OCI-LY7 (cell line): ENCODE results near the gene GYS1. TPM values are rescaled to one million over a fixed set of nuclear protein-coding genes. Genes with fewer than 3 reads are reported as not detected.

Experiments
- BruUV-seq: library from RNA; stranded (reverse); fragments of 400-500 nt; replicated peaks from 2 replicates; lab custom pipeline; 2021; lab: Mats Ljungman, UMichigan
- CTCF ChIA-PET: fragments of 300-600 bp; sonication (Branson Sonifier 250); formaldehyde crosslinking; loops from one replicate; lab custom pipeline; 2022; ENCODE audit warnings: antibody characterized with exemption; ENCODE audit not compliant: unreplicated experiment; lab: Charles Lee
- POLR2A ChIA-PET: fragments of 300-600 bp; sonication (Branson Sonifier 250); formaldehyde crosslinking; loops from one replicate; lab custom pipeline; 2022; ENCODE audit warnings: antibody characterized with exemption; lab: Charles Lee
- DNase-seq: peaks from one replicate; pipeline ENCODE4 v3.0.0-alpha.2; 2015; ENCODE audit warnings: low spot score
- H2AFZ ChIP-seq: fragments of 200-600 bp; sonication (generic), shearing (Covaris generic); 2 replicates; pipeline ENCODE4 v1.6.1; 2014; ENCODE audit warnings: mild to moderate bottlenecking, antibody characterized with exemption, low read length, moderate library complexity
- H3K27ac ChIP-seq: fragments of 200-600 bp; sonication (generic); 2 replicates; pipeline ENCODE4 v1.5.1; 2014; ENCODE audit warnings: mixed run types, low read depth, mild to moderate bottlenecking, moderate library complexity, low read length, inconsistent platforms; ENCODE audit not compliant: poor library complexity, severe bottlenecking
- H3K36me3 ChIP-seq: fragments of 200-600 bp; sonication (generic); 2 replicates; pipeline ENCODE4 v1.6.1; 2014; ENCODE audit warnings: mild to moderate bottlenecking, antibody characterized with exemption, low read length, moderate library complexity, mixed read lengths; ENCODE audit not compliant: insufficient read depth
- H3K4me1 ChIP-seq: fragments of 200-600 bp; sonication (generic); 2 replicates; pipeline ENCODE4 v1.5.1; 2014; ENCODE audit warnings: mild to moderate bottlenecking, low read length; ENCODE audit not compliant: insufficient read depth, poor library complexity, severe bottlenecking
- H3K4me2 ChIP-seq: fragments of 200-600 bp; sonication (generic); 2 replicates; pipeline ENCODE4 v1.6.1; 2014; ENCODE audit warnings: mild to moderate bottlenecking, low read length
- H3K4me3 ChIP-seq: fragments of 200-600 bp; sonication (generic); 2 replicates; pipeline ENCODE4 v1.5.1; 2014; ENCODE audit warnings: mild to moderate bottlenecking, low read depth, low read length; ENCODE audit not compliant: poor library complexity, severe bottlenecking
- H3K79me2 ChIP-seq: fragments of 200-600 bp; sonication (generic); 2 replicates; pipeline ENCODE4 v1.6.1; 2016; ENCODE audit warnings: low read depth, mild to moderate bottlenecking, low read length, moderate library complexity, mixed read lengths; ENCODE audit not compliant: insufficient read depth
- H3K9me2 ChIP-seq: fragments of 200-600 bp; sonication (generic); 2 replicates; pipeline ENCODE4 v1.6.1; 2016; ENCODE audit warnings: mild to moderate bottlenecking, low read length, mixed read lengths; ENCODE audit not compliant: insufficient read depth
- H3K9me3 ChIP-seq: fragments of 200-600 bp; sonication (generic); 2 replicates; pipeline ENCODE4 v1.6.1; 2014; ENCODE audit warnings: mild to moderate bottlenecking, mixed run types, low read length, mixed read lengths
- H4K20me1 ChIP-seq: fragments of 200-600 bp; sonication (generic); 2 replicates; pipeline ENCODE4 v1.6.1; 2014; ENCODE audit warnings: mild to moderate bottlenecking, antibody characterized with exemption, low read length, moderate library complexity, mixed read lengths; ENCODE audit not compliant: insufficient read depth
- CTCF ChIP-seq: fragments of 200-600 bp; sonication (generic); conservative IDR thresholded peaks from 2 replicates; pipeline ENCODE4 v1.5.1; 2014; ENCODE audit warnings: mild to moderate bottlenecking, antibody characterized with exemption, low read length, moderate library complexity, mixed read lengths
- EZH2phosphoT487 ChIP-seq: fragments of 200-600 bp; sonication (generic); IDR thresholded peaks from 2 replicates; pipeline ENCODE4 v1.6.1; 2018; ENCODE audit warnings: low read depth, borderline replicate concordance, mild to moderate bottlenecking, mixed run types, antibody characterized with exemption, low read length, moderate library complexity, mixed read lengths
- intact Hi-C: fragments of 100-400 bp; cut with micrococcal nuclease; formaldehyde crosslinking; loops from one replicate; pipeline ENCODE4 v1.10.0; 2022; ENCODE audit not compliant: unreplicated experiment
- total RNA-seq, 2 experiments: library from RNA; depleted of rRNA in 1 of 2; stranded (reverse); fragments of >200 nt in 1 of 2; shearing (Covaris generic) in 1 of 2; gene quantifications; 2 replicates each; pipeline ENCODE4 v1.2.3, GENCODE V29; 2014 to 2022

The GYS1 gene
- total RNA-seq, 2 experiments from 2014 or later: 20.0 to 29.9 TPM

GRCh38 chr19:48958006-48958405 is 35.1 kb downstream of the GYS1 start:
- Histone ChIP-seq H4K20me1 (no peaks in the 10 kb centered on the region), H3K4me3 (no peak overlapping the region), H3K79me2 (peaks cover 12% of the 10 kb centered on the region; the same call in 1 of the 2 replicates), H3K4me2 (no peak overlapping the region), H3K36me3 (peaks cover 16% of the 10 kb centered on the region; the same call in 1 of the 2 replicates), H3K4me1 (peaks cover 31% of the 10 kb centered on the region), H2AFZ (no peak overlapping the region), H3K27ac (no peak overlapping the region), H3K9me2 (no peaks in the 10 kb centered on the region), H3K9me3 (no peaks in the 10 kb centered on the region)
- intact Hi-C loops: no loop called here
- ChIA-PET POLR2A (no interaction called here), CTCF (no interaction called here)
- BruUV-seq: no TSS peak
- TF ChIP-seq EZH2phosphoT487 (no peak), CTCF (no peak)
- no peak for DNase-seq

GRCh38 chr19:48955308-48955958 is 37.7 kb downstream of the GYS1 start:
- no peak for DNase-seq
- H2AFZ ChIP-seq: no peak overlapping the region; the same call in 1 of the 2 replicates
- H3K4me2 ChIP-seq: peak overlapping the region; percentile 100
- H4K20me1 ChIP-seq: no peaks in the 10 kb centered on the region
- no peaks in the 10 kb centered on the region for H3K9me2 ChIP-seq
- ChIA-PET CTCF (interaction anchor here (0.6 kb wide), 1 partner anchor 679 kb away, joined by 3 read pairs; no protein-coding TSS in a partner anchor), POLR2A (interaction anchor here (0.6 to 1.5 kb wide), 2 partner anchors 24 to 38 kb away, joined by 5 to 6 read pairs; partner anchors contain the start of genes GYS1 and RUVBL2)
- H3K27ac ChIP-seq: peak overlapping the region; percentile 51
- H3K4me1 ChIP-seq: peaks cover 18% of the 10 kb centered on the region
- TF ChIP-seq CTCF (no peak), EZH2phosphoT487 (no peak)
- H3K9me3 ChIP-seq: no peaks in the 10 kb centered on the region
- H3K36me3 ChIP-seq: peaks cover 16% of the 10 kb centered on the region; the same call in 1 of the 2 replicates
- intact Hi-C loops: no loop called here
- H3K79me2 ChIP-seq: peaks cover 12% of the 10 kb centered on the region; the same call in 1 of the 2 replicates
- peak overlapping the region; percentile 87 for H3K4me3 ChIP-seq
- BruUV-seq: no TSS peak
